SK-N-MC (cell line): Measurements from ENCODE around the gene CHRNG.

Experiments used
- EZH2 ChIP-seq: fragments of 200-600 bp; sonication (generic); IDR thresholded peaks from one replicate; pipeline ENCODE4 v1.6.1; 2017; ENCODE audit warnings: antibody characterized with exemption
- FOXP2 ChIP-seq: optimal IDR thresholded peaks from 2 replicates; pipeline ENCODE3; 2011; ENCODE audit warnings: mild to moderate bottlenecking, moderate library complexity; ENCODE audit not compliant: insufficient read depth; ENCODE audit errors: extremely low read length, control extremely low read depth
- POLR2AphosphoS5 ChIP-seq: IDR thresholded peaks from 2 replicates; pipeline ENCODE4 v1.6.1; 2012; ENCODE audit warnings: mild to moderate bottlenecking, low read depth, low read length, borderline replicate concordance

- TF ChIP-seq POLR2AphosphoS5 (no peak), EZH2 (no peak), FOXP2 (no peak)
Observed at GRCh38 chr2:232537079-232537478, 2.4 kb upstream of the CHRNG start.
